ENCODE data around the gene TRIM33.
"Not testable (repeated sequence)": the region's sequence is repeated elsewhere in the genome, so short reads cannot be mapped to it uniquely, and the experiment has no call there.

Gene TRIM33

DNA sequence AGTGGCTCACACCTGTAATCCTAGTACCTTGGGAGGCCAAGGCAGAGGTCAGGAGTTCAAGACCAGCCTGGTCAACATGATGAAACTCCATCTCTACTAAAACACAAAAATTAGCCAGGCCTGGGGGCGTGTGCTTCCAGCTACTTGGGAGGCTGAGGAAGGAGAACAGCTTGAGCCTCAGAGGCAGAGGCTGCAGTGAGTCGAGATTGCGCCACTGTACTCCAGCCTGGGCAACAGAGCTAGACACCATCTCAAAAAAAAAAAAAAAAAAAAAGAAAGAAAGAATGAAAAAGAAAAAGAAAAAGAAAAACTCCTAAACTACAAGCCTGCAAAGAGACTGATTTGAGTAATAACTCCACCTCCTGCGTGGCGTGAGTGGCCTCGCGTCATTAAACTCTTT, 92.1 kb downstream of the TRIM33 start:
- not testable (repeated sequence) for DNase-seq (ENCODE audit: low spot score)

DNA sequence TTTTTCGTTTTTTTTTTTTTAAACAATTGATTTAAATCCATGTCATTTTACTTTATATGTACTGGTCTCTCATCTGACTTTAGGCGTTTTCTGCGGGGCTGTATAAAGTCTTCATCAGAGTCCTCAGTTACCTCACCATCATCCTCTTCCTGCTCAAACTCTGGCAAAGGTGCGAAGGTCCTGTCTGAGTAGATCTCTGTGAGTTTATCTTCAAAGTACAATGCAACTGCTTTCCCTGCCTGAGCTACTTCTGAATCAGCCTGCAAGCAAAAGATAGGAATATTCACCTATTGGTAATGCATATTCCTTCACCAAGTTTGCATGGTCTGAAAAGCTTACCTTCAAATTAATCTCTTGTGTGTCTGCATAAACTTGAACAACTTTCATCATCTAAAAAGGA, 113.4 kb downstream of the TRIM33 start:
- no peak for DNase-seq (ENCODE audit: low spot score)

DNA sequence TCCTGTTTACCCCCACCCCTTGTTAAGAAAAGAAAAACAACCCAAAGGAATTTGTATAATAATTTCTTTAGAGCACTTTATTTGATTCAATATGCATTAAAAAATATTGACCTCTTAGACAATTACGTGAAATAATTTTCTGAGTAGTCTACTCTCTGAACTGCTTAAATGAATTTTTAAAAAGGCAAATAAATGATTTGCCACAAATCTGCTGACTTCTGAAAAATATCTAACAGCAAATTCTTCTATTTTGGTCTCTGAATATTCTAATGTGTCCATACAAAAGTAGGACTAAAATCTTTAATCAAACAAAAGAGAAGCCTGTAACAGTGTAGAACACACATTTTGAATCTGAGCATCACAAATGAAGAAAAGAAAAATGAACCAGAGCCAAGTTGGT, 115.1 kb downstream of the TRIM33 start:
- DNase-seq (ENCODE audit: low spot score), result no peak

DNA sequence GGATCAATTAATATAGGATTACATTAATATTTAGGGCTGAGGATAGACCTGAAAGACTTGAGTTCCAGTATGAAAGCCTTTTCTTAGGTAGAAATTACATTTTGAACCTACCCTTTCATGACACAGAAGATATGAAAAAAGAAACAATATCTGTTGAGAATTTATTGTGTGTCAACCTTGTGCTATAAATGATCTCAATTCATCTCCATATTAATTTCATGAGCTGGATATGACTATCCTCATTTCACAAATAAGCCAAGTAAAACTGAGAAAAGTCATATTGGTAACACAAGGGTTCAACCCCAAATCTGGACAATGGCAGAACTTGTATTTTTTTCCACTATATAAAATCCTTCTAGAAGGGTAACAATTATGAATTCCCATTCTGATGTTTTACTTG, 120.0 kb downstream of the TRIM33 start:
- no peak for DNase-seq (ENCODE audit: low spot score)

DNA sequence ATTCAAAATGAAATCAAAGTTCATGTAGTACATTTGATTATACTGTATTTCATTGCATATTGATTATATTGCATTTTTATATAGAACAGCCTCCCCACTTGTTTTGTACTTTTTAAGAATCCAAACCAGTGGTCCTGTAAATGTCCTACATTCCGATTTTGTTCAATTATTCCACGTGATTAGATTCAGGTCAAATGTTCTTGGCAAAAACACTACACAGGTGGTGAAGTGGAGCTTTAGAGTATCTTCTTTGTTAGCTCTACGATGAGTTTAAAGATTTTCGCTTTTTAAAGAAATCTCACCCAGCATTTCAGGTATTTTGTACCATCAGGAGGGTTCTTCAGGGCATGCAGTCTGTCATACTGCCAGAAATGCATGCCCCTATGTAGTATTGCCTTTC, 120.6 kb downstream of the TRIM33 start:
- no peak for DNase-seq (ENCODE audit: low spot score)

DNA sequence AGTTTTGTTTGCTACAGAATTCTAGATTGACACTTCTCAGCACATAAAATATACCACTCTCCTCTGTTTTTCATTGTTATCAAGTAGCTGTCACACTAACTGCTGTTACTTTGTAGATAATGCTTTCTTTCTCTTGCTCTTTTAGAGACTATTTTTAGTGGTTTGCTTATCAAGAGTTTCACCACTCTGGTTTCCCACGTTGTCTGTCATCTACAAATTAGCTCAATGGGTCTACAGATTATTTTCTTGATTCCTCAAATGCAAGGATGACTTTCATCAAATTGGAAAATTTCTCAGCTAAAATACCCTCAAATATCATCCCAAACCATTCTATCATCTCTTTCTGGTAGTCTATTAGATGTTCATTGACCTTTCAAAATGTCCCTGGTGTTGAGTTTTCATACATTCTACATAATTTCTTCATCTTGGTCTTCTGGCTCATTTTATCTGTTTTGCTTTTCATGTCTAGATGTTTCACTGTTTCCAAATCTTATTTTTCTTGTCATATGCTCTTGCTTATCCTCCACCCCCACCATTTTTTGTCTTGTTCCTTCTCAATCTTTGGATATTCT, 122.5 kb downstream of the TRIM33 start:
- DNase-seq (ENCODE audit: low spot score), result no peak

DNA sequence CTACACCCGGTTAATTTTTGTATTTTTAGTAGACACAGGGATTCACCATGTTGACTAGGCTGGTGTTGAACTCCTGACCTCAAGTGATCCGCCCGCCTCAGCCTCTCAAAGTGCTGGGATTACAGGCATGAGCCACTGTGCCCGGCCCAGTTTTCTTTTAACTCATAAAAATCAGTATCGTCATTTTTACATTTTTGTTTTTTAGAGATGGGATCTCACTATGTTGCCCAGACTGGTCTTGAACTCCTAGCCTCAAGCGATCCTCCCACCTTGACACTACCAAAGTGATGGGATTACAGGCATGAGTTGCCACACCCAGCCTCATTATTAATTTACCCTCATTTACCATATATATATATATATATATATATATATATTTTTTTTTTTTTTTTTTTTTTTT, 123.4 kb downstream of the TRIM33 start:
- DNase-seq (ENCODE audit: low spot score), result not testable (repeated sequence)

DNA sequence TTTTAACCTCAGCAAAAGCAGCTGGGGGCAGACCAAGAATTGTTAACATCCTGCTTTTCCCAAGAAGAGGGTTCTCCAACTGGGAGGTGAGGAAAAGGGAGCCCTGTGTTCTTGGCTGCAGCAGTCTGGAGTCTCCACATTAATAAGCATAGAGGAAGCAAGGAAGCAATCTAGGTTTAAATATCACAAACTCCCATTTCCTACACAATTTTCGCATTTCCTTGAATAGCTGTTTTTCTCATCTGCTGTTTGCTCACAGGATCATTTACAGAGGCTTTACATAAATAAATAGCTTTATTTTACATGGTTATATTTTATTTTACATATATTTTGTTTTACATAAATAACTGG, 124.0 kb downstream of the TRIM33 start:
- DNase-seq (ENCODE audit: low spot score), result no peak

DNA sequence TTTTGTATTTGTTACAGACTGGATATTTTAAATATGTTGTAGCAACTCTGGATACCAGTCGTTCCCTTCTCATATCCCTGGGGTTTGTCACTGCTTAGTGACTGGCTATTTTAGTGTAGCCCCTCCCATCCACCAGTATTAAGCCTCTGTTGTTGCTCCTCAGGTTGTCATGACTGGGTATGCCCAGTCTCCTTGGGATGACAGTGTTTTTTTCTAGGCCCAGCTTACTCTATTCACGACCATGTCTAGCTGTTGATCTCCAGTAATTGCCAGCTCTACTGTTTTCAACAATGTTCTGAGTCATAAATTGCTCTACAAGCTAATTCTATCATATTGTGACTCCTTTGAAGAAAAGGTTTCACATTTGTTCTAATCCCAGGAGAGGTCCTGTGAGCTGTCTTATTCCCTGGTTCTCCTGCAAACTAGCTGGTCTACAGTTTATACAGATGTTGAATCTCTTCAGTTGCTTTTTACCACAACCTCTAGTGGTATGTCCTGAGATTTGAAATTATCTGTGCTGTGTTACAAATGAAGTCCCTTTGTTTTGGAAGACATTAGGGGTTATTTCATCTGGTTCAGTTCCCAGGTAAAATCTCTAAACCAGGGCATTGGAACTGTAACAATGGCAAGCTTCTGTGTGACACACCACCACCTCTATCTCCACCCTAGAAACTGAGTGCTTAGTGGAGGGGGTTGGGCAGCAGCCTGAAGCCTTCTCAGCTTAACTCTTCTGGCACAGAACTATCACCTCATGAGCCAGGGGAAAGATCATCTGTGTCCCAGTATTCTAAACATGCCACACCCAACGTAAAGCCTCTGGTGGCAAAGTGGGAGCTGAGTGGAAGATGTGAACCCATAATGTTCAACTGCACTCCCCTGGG, 124.6 kb downstream of the TRIM33 start:
- no peak for DNase-seq (ENCODE audit: low spot score)

DNA sequence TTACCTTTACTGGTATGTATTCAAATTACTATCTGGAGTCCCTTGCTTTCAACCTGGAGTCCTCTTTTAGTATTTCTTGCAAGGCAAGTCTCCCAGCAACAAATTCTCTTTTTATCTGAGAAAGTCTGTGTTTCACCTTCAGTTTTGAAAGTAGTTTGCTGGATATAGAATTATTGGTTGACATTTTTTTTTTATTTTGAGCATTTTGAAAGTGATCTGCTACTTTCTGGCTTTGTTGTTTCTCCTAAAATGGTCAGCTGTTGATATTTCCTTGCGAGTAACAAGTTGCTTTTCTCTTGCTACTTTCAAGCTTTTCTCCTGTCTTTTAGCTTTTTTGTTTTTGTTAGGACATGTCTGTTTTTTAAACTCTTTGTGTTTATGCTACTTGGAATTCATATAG, 126.1 kb downstream of the TRIM33 start:
- no peak for DNase-seq (ENCODE audit: low spot score)

DNA sequence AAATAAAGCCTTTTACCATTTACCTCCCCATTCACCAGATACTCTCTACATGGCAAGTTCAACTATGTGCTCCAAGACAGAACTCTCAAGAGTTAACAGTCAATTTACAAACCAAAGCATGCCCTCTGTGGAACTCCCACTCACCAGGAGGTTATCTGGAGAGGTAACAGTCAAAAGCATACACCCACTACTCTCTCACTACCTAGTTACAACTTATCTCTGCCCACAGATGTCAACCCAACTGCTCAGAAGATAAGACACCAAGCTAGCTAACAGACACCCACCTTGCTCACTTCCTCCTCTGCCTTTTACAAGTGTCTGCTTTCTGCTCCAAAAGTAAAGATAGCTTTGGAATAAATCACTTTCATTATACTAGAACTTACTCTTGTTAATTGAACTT, 131.0 kb downstream of the TRIM33 start:
- no peak for DNase-seq (ENCODE audit: low spot score)

DNA sequence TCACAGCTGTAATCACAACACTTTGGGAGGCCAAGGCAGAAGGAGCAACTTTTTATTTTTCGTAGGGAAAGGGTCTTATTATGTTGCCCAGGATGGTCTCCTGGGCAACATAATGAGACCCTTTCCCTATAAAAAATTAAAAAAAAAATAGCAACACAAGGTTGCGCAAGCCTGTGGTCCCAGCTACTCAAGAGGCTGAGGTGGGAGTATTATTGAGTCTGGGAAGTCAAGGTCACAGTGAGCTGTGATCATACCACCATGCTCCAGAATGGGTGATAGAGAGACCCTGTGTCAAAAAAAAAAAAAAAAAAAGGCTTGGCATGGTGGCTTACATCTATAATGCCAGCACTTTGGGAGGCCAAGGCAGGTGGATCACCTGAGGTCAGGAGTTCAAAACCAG, 131.6 kb downstream of the TRIM33 start:
- DNase-seq (ENCODE audit: low spot score), result no peak

DNA sequence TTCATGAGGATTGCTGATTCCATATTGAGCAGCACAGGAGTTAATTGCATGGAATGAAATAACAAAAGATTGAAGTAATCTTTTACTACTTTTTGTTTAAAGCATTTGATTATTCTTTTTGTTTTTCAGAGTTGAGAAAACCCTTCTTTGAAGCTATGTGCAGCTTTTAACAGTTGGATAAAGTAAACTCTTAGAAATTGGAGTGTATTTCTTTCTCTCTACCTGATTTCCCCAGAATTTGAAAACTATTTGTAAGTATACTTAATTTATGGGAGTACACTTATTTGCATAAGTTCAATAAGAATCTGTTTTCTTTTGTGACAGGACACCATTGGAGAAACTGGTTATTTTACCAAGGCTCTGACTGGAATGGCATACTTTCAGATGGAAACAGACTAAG, 133.6 kb downstream of the TRIM33 start:
- no peak for DNase-seq (ENCODE audit: low spot score)

DNA sequence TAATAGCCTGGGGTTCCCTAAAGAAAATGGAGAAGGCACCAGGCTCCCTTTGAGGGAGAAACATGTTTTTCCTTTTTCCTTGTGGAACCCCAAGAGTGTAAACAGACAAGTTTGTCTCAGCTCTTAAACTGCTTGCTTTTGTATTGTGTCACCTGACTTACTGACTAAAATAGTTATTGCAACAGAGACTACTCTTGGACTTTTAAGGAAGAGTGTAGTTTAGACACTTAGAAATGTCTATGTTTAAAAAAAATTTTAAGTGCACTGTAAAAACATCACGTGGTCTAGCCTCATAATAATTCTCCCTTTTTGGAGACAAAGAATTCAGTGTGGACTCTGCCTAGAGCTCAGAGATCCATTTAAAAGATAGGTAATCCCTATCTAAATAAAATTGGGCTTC, 141.1 kb downstream of the TRIM33 start:
- no peak for DNase-seq (ENCODE audit: low spot score)

DNA sequence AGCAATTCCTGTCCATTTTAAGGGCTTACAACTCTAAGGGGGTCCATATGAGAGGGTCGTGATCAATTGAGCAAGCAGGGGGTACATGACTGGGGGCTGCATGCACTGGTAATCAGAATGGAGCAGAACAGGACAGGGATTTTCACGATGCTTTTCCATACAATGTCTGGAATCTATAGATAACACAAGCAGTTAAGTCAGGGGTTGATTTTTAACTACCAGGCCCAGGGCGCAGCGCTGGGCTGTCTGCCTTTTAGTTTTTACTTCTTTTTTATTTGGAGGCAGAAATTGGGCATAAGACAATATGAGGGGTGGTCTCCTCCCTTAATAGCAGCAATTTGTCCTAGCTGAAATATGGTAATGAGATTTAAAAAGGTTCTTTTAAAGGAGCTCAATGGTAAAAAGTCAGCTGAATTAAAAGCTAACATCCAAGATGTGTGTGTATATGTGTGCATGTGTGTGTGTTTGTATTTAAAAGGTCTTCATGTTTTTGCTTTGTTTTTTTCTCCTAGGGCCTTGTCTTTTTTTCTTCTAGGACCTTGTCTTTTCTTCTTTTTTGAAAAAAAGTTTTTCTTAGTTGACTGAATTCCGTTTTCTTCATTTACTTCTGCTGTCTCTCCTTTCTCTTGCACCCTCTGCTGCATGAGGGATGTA, 141.6 kb downstream of the TRIM33 start:
- DNase-seq (ENCODE audit: low spot score), result not testable (repeated sequence)

DNA sequence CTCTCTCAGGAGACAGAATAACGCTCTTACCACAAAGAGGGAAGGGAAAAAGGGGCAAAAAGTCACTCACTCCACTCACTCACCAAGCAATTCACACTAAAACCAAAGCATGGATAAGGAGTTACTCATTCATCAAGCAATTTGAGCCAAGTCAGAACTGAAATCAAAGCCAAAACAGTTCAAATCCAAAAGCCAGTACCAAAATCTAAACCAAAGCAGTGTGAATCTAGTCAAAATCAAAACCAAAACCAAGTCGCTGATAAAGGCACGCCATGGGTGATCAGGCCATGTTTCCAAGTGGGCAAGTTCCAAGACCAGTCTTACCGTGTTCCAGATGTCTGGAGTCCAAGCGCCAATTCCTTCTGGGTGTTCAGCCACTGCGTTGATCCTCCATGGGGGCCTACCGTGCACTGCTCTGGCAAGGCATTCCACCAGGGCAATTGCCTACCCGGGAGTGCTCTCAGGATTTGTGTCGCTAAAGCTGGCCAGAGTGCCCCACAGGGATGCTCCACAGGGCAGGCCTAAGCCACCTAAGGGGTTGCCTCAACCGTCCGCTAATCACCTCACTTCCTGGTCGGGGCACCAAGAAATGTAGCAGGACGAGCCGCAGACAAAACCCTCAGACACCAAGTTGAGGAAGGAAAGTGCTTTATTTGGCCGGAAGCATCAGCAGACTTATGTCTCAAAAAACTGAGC, 142.3 kb downstream of the TRIM33 start:
- DNase-seq (ENCODE audit: low spot score), result no peak

DNA sequence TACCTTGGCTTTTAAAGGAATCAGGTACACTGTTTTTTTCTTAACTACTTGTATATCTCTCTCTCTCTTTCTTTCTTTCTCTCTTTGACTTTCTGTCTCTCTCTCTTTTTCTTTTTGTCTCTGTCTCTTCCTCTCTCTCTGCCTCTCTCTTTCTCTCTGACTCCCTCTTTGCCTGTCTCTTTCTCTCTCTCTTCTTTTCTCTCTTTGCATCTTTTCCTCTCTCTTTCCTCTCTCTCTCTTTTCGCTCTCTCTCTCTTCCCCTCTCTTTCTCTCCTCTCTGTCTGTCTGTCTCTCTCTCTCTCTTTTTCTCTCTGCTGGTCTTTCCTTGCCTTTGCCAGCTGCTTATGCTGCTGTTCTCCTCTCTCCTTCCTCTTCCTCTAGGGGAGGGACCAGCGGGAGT, 143.2 kb downstream of the TRIM33 start:
- DNase-seq (ENCODE audit: low spot score), result no peak

DNA sequence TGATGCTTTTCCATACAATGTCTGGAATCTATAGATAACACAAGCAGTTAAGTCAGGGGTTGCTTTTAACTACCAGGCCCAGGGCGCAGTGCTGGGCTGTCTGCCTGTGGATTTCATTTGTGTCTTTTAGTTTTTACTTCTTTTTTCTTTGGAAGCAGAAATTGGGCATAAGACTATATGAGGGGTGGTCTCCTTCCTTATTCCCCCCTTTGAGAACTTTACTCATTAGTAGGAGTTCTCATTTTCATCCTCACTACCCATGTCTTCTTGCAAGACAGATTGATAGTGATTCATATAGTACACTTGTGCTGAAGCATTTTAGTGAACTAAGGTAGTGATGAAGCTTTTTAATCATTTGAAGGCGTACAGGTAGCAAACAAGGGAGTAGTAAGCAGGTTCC, 147.8 kb downstream of the TRIM33 start:
- DNase-seq (ENCODE audit: low spot score), result not testable (repeated sequence)

DNA sequence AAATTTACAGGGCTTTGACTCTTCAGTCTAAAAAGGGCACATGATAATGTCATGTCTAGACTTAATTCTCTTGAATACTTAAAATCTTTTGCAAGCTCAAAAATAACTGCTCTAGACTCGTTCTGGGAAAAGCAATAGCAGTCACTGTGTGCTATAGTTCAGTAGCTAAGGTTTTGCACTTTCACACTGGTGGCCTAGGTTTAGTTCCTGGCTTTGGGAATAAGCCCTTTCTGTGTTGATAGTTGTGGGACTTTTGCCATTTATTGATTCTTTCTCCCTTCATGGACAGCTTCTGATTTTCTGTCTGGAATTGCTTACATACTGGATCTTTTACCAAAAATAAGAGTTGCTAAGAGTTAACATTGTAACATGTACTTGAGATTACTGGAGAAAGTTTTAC, 151.2 kb downstream of the TRIM33 start:
- DNase-seq (ENCODE audit: low spot score), result no peak

DNA sequence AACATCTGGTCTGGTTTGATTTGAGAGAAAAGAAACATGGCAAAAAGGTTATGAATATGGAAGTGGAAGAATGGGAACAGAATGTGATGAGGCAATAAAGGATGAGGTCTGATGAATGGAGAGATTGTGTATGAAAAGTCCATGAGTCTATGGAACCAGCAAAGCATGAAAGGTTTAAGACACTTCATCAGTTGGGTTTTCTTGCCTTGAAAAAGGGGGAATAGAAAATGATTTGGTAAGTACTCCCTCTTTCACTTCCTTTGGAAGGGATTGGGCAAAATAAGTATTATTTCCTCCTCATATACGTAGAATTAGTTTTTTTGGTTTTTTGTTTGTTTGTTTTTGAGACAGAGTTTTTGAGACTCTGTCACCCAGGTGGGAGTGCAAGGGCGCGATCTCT, 155.8 kb downstream of the TRIM33 start:
- DNase-seq (ENCODE audit: low spot score), result no peak

DNA sequence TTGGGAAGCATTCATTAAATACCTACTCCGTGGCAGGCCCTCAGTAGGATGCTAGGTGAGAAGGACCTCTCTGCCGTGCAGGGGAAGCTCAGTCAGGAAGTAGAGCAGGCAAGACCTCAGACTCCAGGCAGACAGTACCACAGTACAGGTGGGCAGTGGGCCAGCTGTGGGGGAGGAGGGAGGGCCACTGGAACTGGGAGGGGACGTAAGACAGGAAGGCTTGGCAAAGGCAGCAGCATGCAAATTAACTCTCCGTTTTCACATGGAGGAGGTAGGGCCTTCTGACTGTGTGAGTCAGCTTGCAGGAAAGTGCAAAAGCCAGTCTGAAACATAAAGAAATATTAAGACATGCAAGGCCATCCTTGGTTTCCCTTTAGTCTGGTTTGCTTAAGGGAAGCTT, 157.7 kb downstream of the TRIM33 start:
- DNase-seq (ENCODE audit: low spot score), result peak; percentile 57

DNA sequence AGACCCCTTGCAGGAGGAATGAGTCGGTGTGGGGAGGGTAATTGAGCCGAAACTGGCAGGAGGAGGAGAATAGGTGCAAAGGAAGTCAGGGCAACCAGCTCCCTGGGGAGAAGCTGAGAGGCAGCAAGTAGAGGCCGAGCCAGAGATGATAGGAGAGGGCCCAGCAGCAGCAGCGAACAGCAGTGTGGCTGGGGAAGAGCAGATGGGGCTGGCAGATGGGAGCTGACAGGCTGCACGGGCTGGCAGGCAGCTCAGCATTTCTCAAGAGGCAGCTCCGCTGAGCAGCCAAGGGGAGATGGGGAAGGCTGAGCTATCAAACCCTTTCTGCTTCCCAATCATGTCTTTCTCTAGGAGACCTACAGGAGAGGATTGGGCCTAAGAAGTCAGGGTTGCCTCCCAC, 158.2 kb downstream of the TRIM33 start:
- peak; percentile 43 for DNase-seq (ENCODE audit: low spot score)
